Measurements from ENCODE around the gene C11orf16. TPM values are rescaled to one million over a fixed set of nuclear protein-coding genes. Genes with fewer than 3 reads are reported as not detected.

The C11orf16 gene
- total and polyA plus RNA-seq, 4 donors: not detected

DNA sequence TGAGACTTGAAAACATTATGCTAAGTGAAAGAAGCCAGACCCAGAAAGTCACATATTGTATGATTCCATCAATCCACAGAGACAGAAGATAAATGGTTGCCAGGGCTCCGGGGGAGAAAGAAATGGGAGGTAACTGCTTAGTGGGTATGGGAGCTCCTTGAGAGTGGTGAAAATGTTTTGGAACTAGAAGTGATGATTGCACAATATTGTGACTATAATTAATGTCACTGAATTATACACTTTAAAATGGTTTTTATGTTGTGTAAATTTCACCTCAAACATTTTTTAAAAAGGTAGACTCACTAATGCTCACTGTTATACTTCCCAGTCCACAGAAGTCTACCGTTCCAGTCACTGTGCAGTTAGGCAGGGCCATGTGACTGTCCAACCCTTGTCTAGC, 54.0 kb downstream of the C11orf16 start:
- Histone ChIP-seq H3K27ac (ENCODE audit: low read depth in 1 of 2, low read length in 2 of 2) (no peak overlapping the region), H3K27me3 (ENCODE audit: control insufficient read depth in 4 of 4, insufficient read depth in 4 of 4, low read length in 3 of 4) (no peaks in the 10 kb centered on the region), H3K4me1 (ENCODE audit: control insufficient read depth in 4 of 4, insufficient read depth in 4 of 4, low read length in 3 of 4) (no peaks in the 10 kb centered on the region), H3K36me3 (ENCODE audit: control insufficient read depth in 4 of 4, insufficient read depth in 3 of 4, low read depth in 1 of 4, low read length in 3 of 4) (no peaks in the 10 kb centered on the region), H3K9me3 (ENCODE audit: control insufficient read depth in 4 of 4, low read length in 3 of 4) (no peaks in the 10 kb centered on the region), H3K9ac (ENCODE audit: low read depth in 1 of 2, low read length in 2 of 2) (no peak overlapping the region), H3K4me3 (ENCODE audit: low read depth in 1 of 3, low read length in 3 of 3) (no peak overlapping the region)
- WGBS: 92% methylated on average over 2 of the region's 2 CpGs
- no peak for DNase-seq (ENCODE audit: low spot score)
- no peak for TF ChIP-seq HNF4A (conservative IDR thresholded peaks at IDR 0.05)
- no peak for TF ChIP-seq FOXA2 (IDR thresholded peaks at IDR 0.05)
- no peak for TF ChIP-seq TAF1 (conservative IDR thresholded peaks at IDR 0.05)
- TF ChIP-seq, protein P1, sequence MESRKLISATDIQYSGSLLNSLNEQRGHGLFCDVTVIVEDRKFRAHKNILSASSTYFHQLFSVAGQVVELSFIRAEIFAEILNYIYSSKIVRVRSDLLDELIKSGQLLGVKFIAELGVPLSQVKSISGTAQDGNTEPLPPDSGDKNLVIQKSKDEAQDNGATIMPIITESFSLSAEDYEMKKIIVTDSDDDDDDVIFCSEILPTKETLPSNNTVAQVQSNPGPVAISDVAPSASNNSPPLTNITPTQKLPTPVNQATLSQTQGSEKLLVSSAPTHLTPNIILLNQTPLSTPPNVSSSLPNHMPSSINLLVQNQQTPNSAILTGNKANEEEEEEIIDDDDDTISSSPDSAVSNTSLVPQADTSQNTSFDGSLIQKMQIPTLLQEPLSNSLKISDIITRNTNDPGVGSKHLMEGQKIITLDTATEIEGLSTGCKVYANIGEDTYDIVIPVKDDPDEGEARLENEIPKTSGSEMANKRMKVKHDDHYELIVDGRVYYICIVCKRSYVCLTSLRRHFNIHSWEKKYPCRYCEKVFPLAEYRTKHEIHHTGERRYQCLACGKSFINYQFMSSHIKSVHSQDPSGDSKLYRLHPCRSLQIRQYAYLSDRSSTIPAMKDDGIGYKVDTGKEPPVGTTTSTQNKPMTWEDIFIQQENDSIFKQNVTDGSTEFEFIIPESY (IDR thresholded peaks at IDR 0.05): no peak
- TF ChIP-seq RAD21 (IDR thresholded peaks at IDR 0.05): no peak
- no peak for TF ChIP-seq GABPA (IDR thresholded peaks at IDR 0.05 in 1 of 2, conservative IDR thresholded peaks at IDR 0.05 in 1 of 2)
- no peak for TF ChIP-seq JUND (IDR thresholded peaks at IDR 0.05)
- no peak for TF ChIP-seq CTCF (IDR thresholded peaks at IDR 0.05; ENCODE audit: low read depth, low read length, missing input control)
- TF ChIP-seq RXRA (IDR thresholded peaks at IDR 0.05): no peak
- no peak for TF ChIP-seq REST (IDR thresholded peaks at IDR 0.05)

DNA sequence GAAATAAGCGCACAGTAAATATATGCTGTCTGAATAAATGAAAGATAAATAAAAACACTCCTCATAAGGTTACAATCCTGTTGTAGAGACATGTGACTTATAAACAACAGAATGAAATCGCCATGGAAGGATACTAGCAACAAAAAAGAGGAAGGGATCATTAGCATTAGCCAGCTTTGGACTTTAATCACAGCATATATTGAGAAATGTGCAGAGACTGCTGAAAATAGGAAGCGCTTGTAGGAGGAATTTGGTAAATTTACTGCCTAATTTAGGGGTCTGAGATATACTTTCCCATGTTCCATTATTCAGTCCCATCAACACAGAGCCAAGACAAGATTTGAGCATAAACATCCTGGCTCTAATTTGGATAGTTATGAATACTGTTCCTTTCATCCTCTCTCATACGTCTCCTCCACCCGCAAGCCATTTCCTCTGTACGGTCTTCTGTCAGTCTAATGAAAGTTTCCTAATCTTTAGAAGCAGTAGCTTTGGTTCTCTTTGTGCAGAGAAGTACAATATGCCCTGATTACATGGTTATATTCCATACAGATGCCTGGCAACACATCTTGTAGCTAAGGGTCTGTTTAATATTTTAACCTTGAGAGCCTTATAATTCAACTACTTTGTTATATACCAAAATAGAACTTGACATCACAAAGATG, 58.9 kb downstream of the C11orf16 start:
- H3K27me3 ChIP-seq (ENCODE audit: control insufficient read depth in 4 of 4, insufficient read depth in 4 of 4, low read length in 3 of 4): no peaks in the 10 kb centered on the region
- H3K4me1 ChIP-seq (ENCODE audit: control insufficient read depth in 4 of 4, insufficient read depth in 4 of 4, low read length in 3 of 4): peaks cover 0 to 9% (median 6%) of the 10 kb centered on the region in 4 donors
- H3K9ac ChIP-seq (ENCODE audit: low read depth in 1 of 2, low read length in 2 of 2): no peak overlapping the region
- H3K36me3 ChIP-seq (ENCODE audit: control insufficient read depth in 4 of 4, insufficient read depth in 3 of 4, low read depth in 1 of 4, low read length in 3 of 4): no peaks in the 10 kb centered on the region
- no peaks in the 10 kb centered on the region for H3K9me3 ChIP-seq (ENCODE audit: control insufficient read depth in 4 of 4, low read length in 3 of 4)
- WGBS: 69% methylated on average over 6 of the region's 6 CpGs
- H3K27ac ChIP-seq (ENCODE audit: low read depth in 1 of 2, low read length in 2 of 2): no peak overlapping the region
- H3K4me3 ChIP-seq (ENCODE audit: low read depth in 1 of 3, low read length in 3 of 3): no peak overlapping the region
- TF ChIP-seq HNF4A (conservative IDR thresholded peaks at IDR 0.05) (no peak), SP1 (IDR thresholded peaks at IDR 0.05) (peak; percentile 8)
- DNase-seq (ENCODE audit: low spot score): no peak
